NCI-H1048 (cell line): Measurements from ENCODE around the gene FARP2.

ENCODE experiments used
- DNase-seq: peaks from one replicate; lab custom pipeline; 2025; lab: John Stamatoyannopoulos, UW

Gene FARP2

GRCh38 chr2:241489733-241490680, 133.9 kb downstream of the FARP2 start:
- DNase-seq, result no peak

GRCh38 chr2:241490825-241491506, 134.9 kb downstream of the FARP2 start:
- no peak for DNase-seq

GRCh38 chr2:241491549-241492173, 135.6 kb downstream of the FARP2 start:
- DNase-seq, result no peak

- no peak for DNase-seq
Measured at GRCh38 chr2:241492174-241492565, 136.1 kb downstream of the FARP2 start.

DNA sequence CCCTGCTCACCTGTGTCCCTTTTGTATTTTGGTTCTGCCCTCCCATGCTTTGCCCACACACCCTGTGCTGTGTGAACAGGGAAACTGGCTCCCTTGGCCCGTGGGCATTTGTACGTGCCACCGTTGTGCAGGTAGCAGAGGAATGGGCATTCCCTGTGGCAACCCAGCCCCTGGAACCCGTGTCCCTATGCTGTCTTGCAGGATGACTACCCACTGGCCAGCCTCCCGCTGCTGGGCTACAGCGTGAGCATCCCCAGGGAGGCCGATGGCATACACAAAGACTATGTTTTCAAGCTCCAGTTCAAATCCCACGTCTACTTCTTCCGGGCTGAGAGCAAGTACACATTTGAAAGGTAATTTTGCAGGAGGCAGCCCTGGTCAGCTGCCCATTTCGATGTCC, 137.0 kb downstream of the FARP2 start:
- DNase-seq, result no peak

- DNase-seq, result no peak
Measured at GRCh38 chr2:241494311-241494908, 138.3 kb downstream of the FARP2 start.

- DNase-seq, result no peak
Measured at GRCh38 chr2:241495172-241496002, 139.3 kb downstream of the FARP2 start.

- no peak for DNase-seq
Measured at GRCh38 chr2:241496003-241496707, 140.1 kb downstream of the FARP2 start.

DNA sequence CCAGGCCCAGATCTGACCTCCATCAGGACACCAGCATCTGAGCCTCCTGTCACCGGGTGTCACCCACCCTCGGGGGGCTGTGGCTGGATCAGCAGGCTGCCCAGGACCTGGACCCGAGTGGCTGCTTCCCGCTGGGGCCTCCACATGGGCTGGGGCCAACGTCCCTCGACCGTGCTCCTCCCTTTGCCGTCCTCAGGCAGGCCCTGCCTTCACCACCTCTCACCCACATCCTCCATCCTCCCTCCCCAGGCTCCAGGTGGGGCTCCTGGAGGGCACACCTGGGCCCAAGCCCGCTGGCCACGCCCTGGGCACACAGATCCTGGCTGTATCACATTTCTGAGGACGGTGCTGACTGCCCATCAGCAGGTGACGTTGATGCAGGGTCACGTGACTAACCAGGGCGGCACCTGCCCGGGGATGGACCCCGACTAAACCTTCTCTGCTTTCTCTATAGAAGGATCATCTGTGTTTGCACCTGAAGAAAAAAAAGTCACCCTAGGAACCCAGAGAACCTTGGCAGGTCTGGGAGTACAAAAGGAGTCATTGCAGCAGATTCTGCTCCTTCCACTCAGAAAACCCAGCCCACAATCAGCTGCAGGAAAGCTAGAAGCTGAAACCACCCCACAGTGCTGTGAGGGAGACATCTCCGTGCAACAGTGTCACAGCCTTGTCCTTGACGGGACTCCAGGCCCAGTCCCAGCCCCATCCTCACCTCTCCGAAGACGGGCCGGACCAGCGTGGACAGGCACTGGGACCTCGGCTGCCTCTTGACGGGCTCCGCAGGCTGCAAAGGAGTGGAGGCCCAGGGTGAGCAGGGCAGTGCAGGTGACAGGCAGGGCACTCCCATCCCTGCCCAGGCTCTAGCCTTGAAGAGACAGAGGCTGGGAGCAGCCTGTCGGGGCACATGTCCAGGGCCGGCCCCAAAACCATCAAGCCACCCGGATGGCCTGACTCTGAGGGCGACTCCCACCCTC, 141.1 kb downstream of the FARP2 start:
- no peak for DNase-seq

DNA sequence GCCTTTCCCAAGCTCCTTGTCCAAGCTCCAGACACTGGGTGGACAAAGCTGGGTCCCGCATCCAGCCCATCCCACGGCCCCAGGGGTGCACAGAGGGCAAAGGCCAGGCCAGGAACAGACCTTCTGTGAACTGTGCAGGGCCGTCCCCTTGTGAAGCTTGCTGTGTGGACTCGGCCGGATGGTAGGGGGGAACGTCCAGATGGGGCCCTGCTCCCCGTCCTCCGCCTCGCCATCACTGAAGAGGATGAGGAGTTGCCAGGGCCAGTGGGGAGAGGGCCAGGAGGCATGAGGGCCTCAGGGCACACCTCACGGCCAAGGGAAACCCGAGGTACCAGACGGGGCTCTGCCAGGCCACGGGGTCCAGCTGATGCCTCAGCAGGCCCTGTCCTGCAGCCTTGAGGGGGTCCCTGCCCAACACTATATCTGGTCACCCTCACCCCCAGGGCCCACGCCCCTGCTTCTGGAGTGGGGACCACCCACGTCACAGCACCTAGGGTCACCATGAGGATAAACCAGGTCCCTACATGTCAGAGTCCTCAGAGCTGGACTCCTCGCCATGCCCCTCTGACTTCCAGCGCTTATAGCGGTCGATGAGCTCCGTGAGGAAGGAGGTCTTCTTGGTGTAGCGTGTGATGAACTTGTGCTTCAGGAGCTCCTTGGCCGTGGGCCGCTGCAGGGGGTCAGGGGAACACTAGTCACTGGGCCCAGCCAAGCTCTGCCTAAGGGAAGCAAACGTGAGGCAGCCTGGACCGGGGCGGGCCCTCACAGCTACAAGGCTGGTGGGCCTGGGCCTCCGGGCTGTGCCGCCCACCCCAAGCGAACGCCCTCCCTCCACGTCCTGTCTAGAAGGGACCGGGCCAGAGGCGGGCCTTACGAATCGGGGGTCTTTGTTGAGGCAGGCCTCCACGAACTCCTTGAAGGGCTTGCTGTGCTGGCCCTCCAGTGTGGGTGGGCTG, 142.3 kb downstream of the FARP2 start:
- no peak for DNase-seq

DNA sequence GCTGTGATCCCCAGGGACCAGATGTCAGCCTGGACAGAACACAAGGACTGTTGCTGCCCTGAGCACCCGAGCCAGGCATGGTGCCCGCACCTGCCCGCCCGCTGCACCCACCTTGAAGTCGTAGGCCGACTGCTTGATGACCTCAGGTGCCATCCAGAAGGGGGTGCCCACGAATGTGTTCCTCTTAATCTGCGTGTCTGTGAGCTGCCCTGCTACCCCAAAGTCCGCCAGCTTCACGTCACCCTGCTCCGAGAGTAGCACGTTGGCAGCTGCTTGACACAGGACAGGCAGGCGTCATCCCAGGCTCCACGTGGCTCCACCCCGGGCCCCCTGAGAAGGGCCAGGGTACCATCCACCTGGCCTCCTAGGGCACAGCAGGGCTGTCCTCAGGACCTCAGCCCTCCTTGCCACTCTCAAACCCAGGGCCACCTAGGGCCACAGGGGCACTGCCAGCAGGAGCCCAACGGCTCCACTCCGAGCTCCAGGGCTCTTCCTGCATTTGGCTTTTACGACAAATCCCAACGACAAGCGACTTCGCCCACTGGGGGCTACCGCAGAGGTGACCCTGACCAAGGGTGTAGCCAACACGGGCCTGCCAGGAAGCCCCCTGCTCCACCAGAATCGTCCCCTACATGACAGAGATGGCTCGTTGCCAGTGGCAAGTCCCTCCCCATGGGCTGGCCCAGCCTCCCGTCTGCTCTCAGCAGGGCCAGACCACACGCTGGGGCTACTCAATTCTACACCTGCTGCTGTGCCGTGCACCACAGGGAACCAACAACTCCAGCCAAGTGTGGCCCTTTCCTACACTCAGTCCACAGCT, 143.3 kb downstream of the FARP2 start:
- no peak for DNase-seq

DNA sequence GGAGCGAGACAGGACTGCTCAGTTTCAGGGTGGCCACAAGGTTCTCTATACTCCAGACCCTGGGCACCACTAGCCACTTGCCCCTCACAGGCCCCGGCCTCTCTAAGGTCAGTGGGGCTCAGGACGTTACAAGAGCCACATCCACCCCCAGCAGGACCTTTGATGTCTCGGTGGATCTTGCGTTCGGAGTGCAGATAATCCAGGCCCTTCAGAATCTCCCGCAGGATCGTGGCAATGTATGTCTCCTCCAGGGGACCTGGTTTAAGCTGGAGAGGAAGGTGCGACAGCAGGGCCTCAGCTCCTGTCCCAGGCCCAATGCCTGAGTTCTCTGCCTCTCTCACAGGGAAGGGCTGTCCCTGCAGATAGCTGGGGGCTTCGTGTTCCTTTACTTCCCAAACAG, 143.9 kb downstream of the FARP2 start:
- DNase-seq, result no peak

- DNase-seq, result no peak
Measured at GRCh38 chr2:241500431-241500975, 144.4 kb downstream of the FARP2 start.

DNA sequence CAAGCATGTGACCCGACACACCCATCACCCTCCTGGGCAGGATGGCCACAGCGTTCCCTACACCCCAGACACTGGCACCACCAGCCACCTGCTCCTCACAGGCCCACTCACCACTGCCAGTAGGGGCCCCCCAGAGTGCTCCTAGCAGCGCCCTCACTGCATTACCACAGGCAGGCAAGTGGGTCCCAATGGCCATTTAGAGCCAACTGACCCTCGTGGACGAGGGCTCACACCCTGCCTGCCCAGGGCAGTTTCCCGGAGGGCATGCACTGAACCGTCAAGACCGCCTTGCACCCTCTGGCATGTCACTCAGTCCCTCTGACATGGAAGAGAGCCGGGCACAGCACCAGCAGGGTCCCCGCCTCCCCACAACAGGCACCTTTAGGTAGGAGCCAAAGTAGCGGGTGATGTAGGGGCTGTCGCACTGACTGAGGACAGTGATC, 145.0 kb downstream of the FARP2 start:
- DNase-seq, result no peak

DNA sequence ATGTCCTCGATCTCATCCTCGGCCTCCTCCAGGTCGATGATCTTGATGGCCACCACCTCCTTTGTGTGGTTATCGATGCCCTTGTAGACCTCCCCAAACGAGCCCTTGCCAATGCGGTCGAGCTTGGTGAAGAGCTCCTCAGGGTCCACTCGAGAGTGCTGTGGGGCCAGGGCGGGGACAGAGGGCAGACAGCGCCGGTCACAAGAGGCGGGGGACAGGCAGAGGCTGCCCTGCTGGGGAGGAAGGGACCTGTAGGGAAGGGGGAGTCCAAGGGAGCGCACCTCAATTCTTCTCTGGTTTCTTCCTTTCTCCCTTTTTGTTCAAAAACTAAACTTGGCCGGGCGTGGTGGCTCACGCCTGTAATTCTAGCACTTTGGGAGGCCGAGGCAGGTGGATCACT, 145.5 kb downstream of the FARP2 start:
- DNase-seq, result no peak

DNA sequence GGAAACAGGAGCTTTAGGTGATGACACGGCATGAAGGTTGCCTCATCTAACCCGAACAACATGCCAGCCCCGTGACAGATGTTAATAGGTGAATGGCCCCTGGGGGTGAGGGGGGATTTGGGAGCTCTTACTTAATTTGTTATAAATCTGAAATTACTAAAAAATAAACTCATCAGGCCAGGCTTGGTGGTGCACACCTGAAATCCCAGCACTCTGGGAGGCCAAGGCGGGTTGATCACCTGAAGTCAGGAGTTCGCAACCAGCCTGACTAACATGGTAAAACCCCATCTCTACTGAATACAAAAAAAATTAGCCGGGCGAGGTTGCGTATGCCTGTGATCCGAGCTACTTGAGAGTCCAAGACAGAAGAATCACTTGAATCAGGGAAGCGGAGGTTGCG, 146.2 kb downstream of the FARP2 start:
- no peak for DNase-seq

- DNase-seq, result no peak
Measured at GRCh38 chr2:241503776-241504392, 147.8 kb downstream of the FARP2 start.
